GM23338 (cell line): ENCODE data around the gene CDIPT. TPM values are rescaled to one million over a fixed set of nuclear protein-coding genes. Genes with fewer than 3 reads are reported as not detected.

Experiments
- ATAC-seq: fragments of 200-7000 bp; cut with Tn5 transposase; 3 replicates; pipeline ENCODE4 v1.9.1; 2020
- DNase-seq: peaks from one replicate; pipeline ENCODE4 v3.0.0-alpha.2; 2015; ENCODE audit warnings: low spot score
- H2AFZ ChIP-seq: fragments of 200-600 bp; sonication (generic); 2 replicates; pipeline ENCODE4 v1.8.0; 2016; ENCODE audit warnings: antibody characterized with exemption, mild to moderate bottlenecking, moderate library complexity
- H3F3A ChIP-seq: fragments of 200-600 bp; sonication (generic); replicated peaks from 2 replicates; pipeline ENCODE4 v1.8.0; 2017; ENCODE audit warnings: antibody characterized with exemption, mixed run types, low read depth
- H3K27ac ChIP-seq: fragments of 200-600 bp; sonication (generic); 2 replicates; pipeline ENCODE4 v1.6.1; 2016; ENCODE audit warnings: low read depth
- H3K27me3 ChIP-seq: fragments of 200-600 bp; sonication (generic); 2 replicates; pipeline ENCODE4 v1.8.0; 2016; ENCODE audit warnings: mild to moderate bottlenecking, mixed run types, moderate library complexity; ENCODE audit not compliant: insufficient read depth
- H3K36me3 ChIP-seq: fragments of 200-600 bp; sonication (generic); 2 replicates; pipeline ENCODE4 v1.8.0; 2016; ENCODE audit warnings: mild to moderate bottlenecking; ENCODE audit not compliant: insufficient read depth
- H3K4me1 ChIP-seq: fragments of 200-600 bp; sonication (generic); 2 replicates; pipeline ENCODE4 v1.8.0; 2016; ENCODE audit warnings: mild to moderate bottlenecking, moderate library complexity; ENCODE audit not compliant: insufficient read depth
- H3K4me2 ChIP-seq: fragments of 200-600 bp; sonication (generic); 2 replicates; pipeline ENCODE4 v1.7.1; 2017; ENCODE audit warnings: mixed run types
- H3K4me3 ChIP-seq: fragments of 200-600 bp; sonication (generic); 2 replicates; pipeline ENCODE4 v1.6.1; 2016; ENCODE audit warnings: mixed run types
- H3K79me2 ChIP-seq: fragments of 200-600 bp; sonication (generic); replicated peaks from 2 replicates; pipeline ENCODE4 v1.8.0; 2017; ENCODE audit warnings: mild to moderate bottlenecking; ENCODE audit not compliant: insufficient read depth
- H3K9me2 ChIP-seq: fragments of 200-600 bp; sonication (generic); 2 replicates; pipeline ENCODE4 v1.8.0; 2017; ENCODE audit not compliant: insufficient read depth
- H4K20me1 ChIP-seq: fragments of 200-600 bp; sonication (generic); replicated peaks from 2 replicates; pipeline ENCODE4 v1.8.0; 2017; ENCODE audit warnings: mild to moderate bottlenecking; ENCODE audit not compliant: insufficient read depth
- H3K27ac Mint-ChIP-seq: 2 replicates; pipeline ENCODE4 v1.8.0; 2020; ENCODE audit warnings: inconsistent platforms, mild to moderate bottlenecking, moderate library complexity, mixed read lengths
- H3K27me3 Mint-ChIP-seq: 3 replicates; pipeline ENCODE4 v1.8.0; 2022; ENCODE audit warnings: low read depth, mild to moderate bottlenecking, moderate library complexity, mixed read lengths, inconsistent platforms; ENCODE audit not compliant: insufficient read depth, poor library complexity
- H3K36me3 Mint-ChIP-seq: 3 replicates; pipeline ENCODE4 v1.8.0; 2021; ENCODE audit warnings: low read depth, mild to moderate bottlenecking, inconsistent platforms, moderate library complexity, mixed read lengths
- H3K4me1 Mint-ChIP-seq: 3 replicates; pipeline ENCODE4 v1.8.0; 2020; ENCODE audit warnings: mild to moderate bottlenecking, inconsistent platforms, mixed read lengths
- H3K4me3 Mint-ChIP-seq: 3 replicates; pipeline ENCODE4 v1.8.0; 2021; ENCODE audit warnings: moderate library complexity, mild to moderate bottlenecking, inconsistent platforms, mixed read lengths
- H3K9me3 Mint-ChIP-seq: 3 replicates; pipeline ENCODE4 v1.8.0; 2020; ENCODE audit warnings: moderate library complexity, mild to moderate bottlenecking, inconsistent platforms, mixed read lengths
- CREB1 ChIP-seq: fragments of 250-450 bp; sonication (Bioruptor Pico); IDR thresholded peaks from 2 replicates; pipeline ENCODE4 v1.5.0; 2020; ENCODE audit warnings: low read depth, mild to moderate bottlenecking, moderate library complexity
- CTCF ChIP-seq, 2 experiments: fragments of 200-600 bp in 1 of 2; sonication (generic) in 1 of 2; conservative IDR thresholded peaks; 2 replicates each; pipeline versions ENCODE4 v1.5.1 to v1.6.1; 2016 to 2017; ENCODE audit warnings: antibody characterized with exemption in 2 of 2, low read depth in 2 of 2, mild to moderate bottlenecking in 2 of 2, moderate library complexity in 1 of 2
- ETS1 ChIP-seq: IDR thresholded peaks from 2 replicates; pipeline ENCODE4 v1.6.1; 2016; ENCODE audit warnings: antibody characterized with exemption
- EZH2phosphoT487 ChIP-seq: fragments of 200-600 bp; sonication (generic); IDR thresholded peaks from one replicate; pipeline ENCODE4 v1.8.1; 2018; ENCODE audit warnings: antibody characterized with exemption; ENCODE audit not compliant: unreplicated experiment
- JUNB ChIP-seq: IDR thresholded peaks from one replicate; pipeline ENCODE4 v1.6.1; 2016; ENCODE audit warnings: antibody characterized with exemption; ENCODE audit not compliant: unreplicated experiment
- NANOG ChIP-seq: IDR thresholded peaks from 2 replicates; pipeline ENCODE4 v1.6.1; 2016; ENCODE audit warnings: antibody characterized with exemption, borderline replicate concordance
- POLR2AphosphoS5 ChIP-seq: IDR thresholded peaks from 2 replicates; pipeline ENCODE4 v1.6.1; 2016; ENCODE audit warnings: antibody characterized with exemption, low read depth
- REST ChIP-seq: IDR thresholded peaks from one replicate; pipeline ENCODE4 v1.6.1; 2018; ENCODE audit warnings: antibody characterized with exemption; ENCODE audit not compliant: unreplicated experiment
- STAT1 ChIP-seq: IDR thresholded peaks from one replicate; pipeline ENCODE4 v1.6.1; 2016; ENCODE audit warnings: antibody characterized with exemption; ENCODE audit not compliant: unreplicated experiment
- ZNF114 ChIP-seq: fragments of 250-450 bp; sonication (Bioruptor Pico); IDR thresholded peaks from 2 replicates; pipeline ENCODE4 v1.5.0; 2020; ENCODE audit warnings: mild to moderate bottlenecking, moderate library complexity
- ZNF331 ChIP-seq: fragments of 250-450 bp; sonication (Bioruptor Pico); IDR thresholded peaks from 2 replicates; pipeline ENCODE4 v1.5.0; 2020; ENCODE audit warnings: low read depth, mild to moderate bottlenecking, moderate library complexity
- ZNF462 ChIP-seq: fragments of 250-450 bp; sonication (Bioruptor Pico); IDR thresholded peaks from 2 replicates; pipeline ENCODE4 v1.5.0; 2020; ENCODE audit warnings: mild to moderate bottlenecking, moderate library complexity
- polyA plus RNA-seq: library from polyadenylated mRNA; unstranded; fragments of >200 nt; fragmentation: Nextera tagmentation; extraction: Ambion mirVana; gene quantifications from 2 replicates; pipeline ENCODE4 v1.2.1, GENCODE V29; 2016
- total RNA-seq: library from RNA; depleted of rRNA; stranded (reverse); fragments of >200 nt; shearing (Covaris generic); gene quantifications from 2 replicates; pipeline ENCODE4 v1.2.3, GENCODE V29; 2014

The CDIPT gene
- total and polyA plus RNA-seq, 2 experiments from 2014 or later: 36.2 to 78.1 TPM

GRCh38 chr16:29894352-29894751 is 31.3 kb upstream of the CDIPT start:
- DNase-seq (no peak), ATAC-seq (no peak)
- Mint-ChIP-seq H3K9me3 (no peaks in the 10 kb centered on the region), H3K4me3 (no peak overlapping the region), H3K27ac (no peak overlapping the region), H3K27me3 (peaks cover 2% of the 10 kb centered on the region), H3K4me1 (peaks cover 22% of the 10 kb centered on the region), H3K36me3 (peaks cover 6% of the 10 kb centered on the region)
- Histone ChIP-seq H3K36me3 (no peaks in the 10 kb centered on the region), H3K4me3 (no peak overlapping the region), H3F3A (no peaks in the 10 kb centered on the region), H4K20me1 (no peaks in the 10 kb centered on the region; the same call in 1 of the 2 replicates), H2AFZ (no peak overlapping the region), H3K27me3 (no peaks in the 10 kb centered on the region), H3K79me2 (no peaks in the 10 kb centered on the region), H3K4me2 (no peak overlapping the region), H3K9me2 (no peaks in the 10 kb centered on the region), H3K27ac (no peak overlapping the region), H3K4me1 (peaks cover 12% of the 10 kb centered on the region)
- TF ChIP-seq STAT1 (no peak), NANOG (no peak), JUNB (no peak), CTCF (conservative IDR thresholded peaks at IDR 0.05; ENCODE audit: low read depth in 2 of 2) (no peak), REST (no peak), POLR2AphosphoS5 (no peak), ETS1 (no peak), ZNF114 (no peak), CREB1 (CRISPR knock-in tag) (no peak), ZNF462 (no peak), ZNF331 (CRISPR knock-in tag) (no peak), EZH2phosphoT487 (no peak)
